Cardiac muscle cell (in vitro differentiated cells and primary cell): Measurements from ENCODE around the gene MYCBP2. TPM values are rescaled to one million over a fixed set of nuclear protein-coding genes. Genes with fewer than 3 reads are reported as not detected.
"Not testable (repeated sequence)": the region's sequence is repeated elsewhere in the genome, so short reads cannot be mapped to it uniquely, and the experiment has no call there.

Experiments
- DNase-seq, 2 donors: peaks; one replicate each; pipeline versions ENCODE4 v3.0.0 to v3.0.0-alpha.2; 2010 to 2017; ENCODE audit warnings: low read depth in 1 of 2, low spot score in 1 of 2
- H3K27ac ChIP-seq: fragments of 200-600 bp; sonication (generic); 2 replicates; pipeline ENCODE4 v1.5.1; 2016
- H3K27me3 ChIP-seq: fragments of 200-600 bp; sonication (generic); 2 replicates; pipeline ENCODE4 v1.6.0; 2016; ENCODE audit warnings: control low read depth
- H3K36me3 ChIP-seq: fragments of 200-600 bp; sonication (generic); 2 replicates; pipeline ENCODE4 v1.5.1; 2016; ENCODE audit warnings: control low read depth
- H3K4me1 ChIP-seq: fragments of 200-600 bp; sonication (generic); 2 replicates; pipeline ENCODE4 v1.8.1; 2017; ENCODE audit warnings: low read depth, mild to moderate bottlenecking, mixed run types
- H3K4me3 ChIP-seq: fragments of 200-600 bp; sonication (generic); 2 replicates; pipeline ENCODE4 v1.5.1; 2016; ENCODE audit warnings: mild to moderate bottlenecking
- H3K9me3 ChIP-seq: fragments of 200-600 bp; sonication (generic); 2 replicates; pipeline ENCODE4 v1.5.1; 2017; ENCODE audit warnings: low read depth, mild to moderate bottlenecking, control low read depth
- CTCF ChIP-seq: IDR thresholded peaks from 2 replicates; pipeline ENCODE4 v1.5.1; 2012; ENCODE audit warnings: low read depth, mild to moderate bottlenecking, low read length
- polyA plus RNA-seq: library from polyadenylated mRNA; unstranded; fragments of >200 nt; fragmentation: Nextera tagmentation; extraction: Ambion mirVana; gene quantifications from 2 replicates; pipeline ENCODE4 v1.2.1, GENCODE V29; 2016
- total RNA-seq: library from RNA; depleted of rRNA; stranded (reverse); fragments of >200 nt; gene quantifications from 2 replicates; pipeline ENCODE4 v1.2.3, GENCODE V29; 2016

The MYCBP2 gene
- total and polyA plus RNA-seq, 2 experiments from 2014 or later: 19.8 to 51.1 TPM

- Histone ChIP-seq H3K27ac (no peak overlapping the region), H3K27me3 (no peaks in the 10 kb centered on the region), H3K36me3 (no peaks in the 10 kb centered on the region), H3K4me1 (no peaks in the 10 kb centered on the region), H3K4me3 (no peak overlapping the region), H3K9me3 (no peaks in the 10 kb centered on the region)
- no peak for TF ChIP-seq CTCF
- no peak for DNase-seq
Observed at GRCh38 chr13:77319536-77319935, 7.4 kb downstream of the MYCBP2 start.

GRCh38 chr13:77318741-77319140 is 8.2 kb downstream of the MYCBP2 start:
- Histone ChIP-seq H3K27me3 (no peaks in the 10 kb centered on the region), H3K9me3 (no peaks in the 10 kb centered on the region), H3K27ac (no peak overlapping the region), H3K4me1 (no peaks in the 10 kb centered on the region), H3K36me3 (no peaks in the 10 kb centered on the region), H3K4me3 (no peak overlapping the region)
- no peak for TF ChIP-seq CTCF
- DNase-seq: no peak

GRCh38 chr13:77316430-77316829 is 10.5 kb downstream of the MYCBP2 start:
- DNase-seq: peak in 1 of 2 donors; percentile 33
- Histone ChIP-seq H3K27me3 (no peaks in the 10 kb centered on the region), H3K9me3 (no peaks in the 10 kb centered on the region), H3K27ac (no peak overlapping the region), H3K4me1 (no peaks in the 10 kb centered on the region), H3K36me3 (no peaks in the 10 kb centered on the region), H3K4me3 (no peak overlapping the region)
- TF ChIP-seq CTCF: no peak

- H3K4me3 ChIP-seq, DNase-seq, H3K9me3 ChIP-seq, H3K27ac ChIP-seq, H3K4me1 ChIP-seq, H3K36me3 ChIP-seq, H3K27me3 ChIP-seq: not testable (repeated sequence)
Observed at GRCh38 chr13:77315509-77315908, 11.4 kb downstream of the MYCBP2 start.

GRCh38 chr13:77313923-77314322 is 13.0 kb downstream of the MYCBP2 start:
- Histone ChIP-seq H3K27ac (no peak overlapping the region), H3K36me3 (no peaks in the 10 kb centered on the region), H3K27me3 (no peaks in the 10 kb centered on the region), H3K4me3 (no peak overlapping the region), H3K4me1 (no peaks in the 10 kb centered on the region), H3K9me3 (no peaks in the 10 kb centered on the region)
- TF ChIP-seq CTCF: no peak
- no peak for DNase-seq

- Histone ChIP-seq H3K9me3 (no peaks in the 10 kb centered on the region), H3K4me1 (no peaks in the 10 kb centered on the region), H3K4me3 (no peak overlapping the region), H3K27ac (no peak overlapping the region), H3K27me3 (no peaks in the 10 kb centered on the region), H3K36me3 (no peaks in the 10 kb centered on the region)
- no peak for DNase-seq
- no peak for TF ChIP-seq CTCF
Observed at GRCh38 chr13:77312311-77312710, 14.6 kb downstream of the MYCBP2 start.
